Measurements from ENCODE around the gene NRBP1.
A peak's percentile ranks its signal among the peaks of the same experiment; 100 is the strongest.

Gene NRBP1
- total RNA-seq = 155 to 425 (median 240) reads per million in 17 experiments

DNA sequence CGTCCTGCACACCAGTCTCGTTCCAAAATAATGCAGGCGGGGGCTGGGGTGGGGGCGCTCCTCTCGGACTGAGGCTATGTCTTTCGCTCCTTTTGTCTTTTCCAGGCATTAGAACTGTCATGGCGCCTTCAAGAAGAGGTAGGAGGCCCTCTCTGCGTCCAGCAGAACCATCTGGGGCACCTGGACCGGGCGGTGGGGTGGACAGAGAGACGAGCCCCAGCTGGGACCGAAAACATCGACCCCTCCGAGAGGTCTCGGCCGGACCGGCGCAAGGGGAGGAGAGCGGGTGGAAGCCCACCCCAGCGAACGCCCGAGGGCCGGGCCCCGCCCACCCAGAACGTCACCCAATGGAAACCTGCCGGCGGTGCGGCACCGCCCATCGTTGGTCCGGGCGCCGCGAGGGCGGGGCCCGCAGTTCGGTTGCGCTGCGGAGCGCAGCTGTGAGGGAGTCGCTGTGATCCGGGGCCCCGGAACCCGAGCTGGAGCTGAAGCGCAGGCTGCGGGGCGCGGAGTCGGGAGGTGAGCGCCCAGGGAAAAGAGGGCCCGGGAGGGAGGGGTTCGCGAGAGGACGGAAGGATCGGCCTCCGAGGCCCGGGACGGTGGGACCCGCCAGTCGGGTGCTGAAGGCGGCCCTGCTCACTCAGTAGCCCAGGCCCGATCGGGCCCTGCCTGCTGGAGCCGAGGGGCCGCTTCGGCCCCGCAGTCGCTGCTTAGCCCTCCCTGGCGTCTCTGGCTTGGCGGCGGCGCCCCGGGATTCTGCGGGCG, at the start of gene NRBP1:
Gene NRBP1, plus strand, starts transcription at position 419 of the 765 bp plus-strand sequence. CDS start 4,643 bp downstream, outside the sequence.
- peak; percentile 93 to 99 (median 96) for DNase-seq

DNA sequence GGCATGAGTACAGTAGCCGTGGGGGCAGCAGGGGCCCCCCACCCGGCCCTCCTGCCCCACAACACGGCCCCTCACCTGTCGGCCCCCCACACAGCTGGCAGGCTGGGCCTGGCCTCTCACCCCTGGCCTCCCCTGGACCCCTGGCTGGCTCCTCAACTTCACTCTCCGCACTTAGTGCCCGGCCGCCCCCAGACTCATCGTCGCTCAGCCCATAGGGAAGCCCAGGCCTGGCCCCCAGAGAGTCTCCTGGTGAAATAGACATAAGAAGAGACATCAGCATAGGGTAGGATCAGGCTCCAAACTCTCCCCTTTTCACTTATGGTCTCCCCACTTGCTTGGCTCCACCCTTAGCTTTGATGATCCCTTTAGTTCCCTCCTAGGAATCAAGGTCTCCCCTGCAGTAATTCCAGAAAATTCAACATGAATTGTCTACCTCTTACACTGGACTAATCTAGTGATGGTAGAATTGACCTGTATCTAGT, 49.6 kb upstream of the NRBP1 start:
- DNase-seq = no peak

DNA sequence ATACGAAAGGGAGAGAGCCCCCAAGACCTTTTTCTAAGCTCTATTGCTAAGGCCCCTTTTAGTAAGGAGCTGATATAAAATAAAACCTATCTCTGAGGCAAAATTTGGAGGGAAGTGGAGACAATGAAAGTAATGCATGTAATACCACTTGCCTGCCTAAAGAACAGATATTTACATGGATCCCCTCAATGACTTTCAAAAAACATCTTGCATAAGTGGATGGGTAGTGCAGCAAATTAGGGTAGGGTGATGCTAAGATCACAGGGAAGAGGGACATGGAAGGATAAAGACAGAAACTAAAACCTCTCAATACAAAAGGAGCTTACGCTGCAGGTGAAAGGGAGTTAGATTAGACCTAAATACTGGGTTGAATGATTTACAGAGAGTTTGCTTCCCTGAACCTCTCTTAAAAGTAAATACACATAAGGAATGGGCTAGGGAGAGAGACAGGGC, 49.0 kb upstream of the NRBP1 start:
- no peak for DNase-seq

GRCh38 chr2:27379836-27380625, 48.4 kb upstream of the NRBP1 start:
- peak; percentile 69 to 88 (median 82) for DNase-seq

DNA sequence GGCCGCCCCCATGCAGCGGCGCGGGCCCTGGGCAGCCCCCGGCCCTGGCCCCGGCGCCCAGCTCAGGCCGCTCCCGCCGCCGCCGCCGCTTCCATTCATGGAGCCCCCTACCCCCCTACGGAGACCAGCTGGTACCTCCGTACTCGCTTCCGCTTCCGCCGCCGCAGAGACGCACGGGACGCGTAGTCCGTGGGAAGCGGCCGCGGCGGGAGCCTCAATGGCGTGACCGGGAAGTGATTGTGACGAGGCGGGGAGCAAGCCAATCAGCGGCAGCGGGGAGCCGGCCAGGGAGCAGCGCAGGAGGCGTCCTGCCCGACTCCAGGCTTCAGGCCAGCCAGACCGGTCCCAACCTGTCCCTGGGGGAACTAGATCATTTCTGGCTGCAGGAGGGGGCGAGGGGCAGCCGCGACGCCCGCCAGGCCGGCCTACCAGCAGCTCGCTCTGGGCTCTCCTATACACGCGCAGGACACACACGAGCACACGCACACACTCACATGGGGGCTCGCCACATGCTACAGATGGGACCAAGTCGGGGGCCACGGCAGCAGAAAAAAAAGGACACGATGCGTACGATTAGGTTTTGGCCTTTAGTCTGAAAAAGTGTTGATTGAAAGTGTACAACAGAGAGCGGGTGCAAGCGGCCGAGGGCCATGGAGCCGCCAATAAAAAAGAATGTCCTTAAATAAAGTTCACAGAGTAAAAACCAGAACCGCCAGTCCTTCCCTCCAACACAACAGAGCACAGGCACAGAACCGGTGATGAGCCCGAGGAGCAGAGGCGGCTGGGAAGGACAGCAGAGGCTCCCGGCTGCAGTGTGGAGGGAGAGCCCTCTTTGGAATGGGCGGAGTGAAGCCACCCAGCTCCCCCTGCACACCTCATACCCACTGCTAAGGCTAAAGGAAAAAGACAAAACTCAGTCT, 47.5 kb upstream of the NRBP1 start, which contains the start of gene ZNF513:
Gene ZNF513, minus strand, starts transcription at position 109 of the 920 bp plus-strand sequence. CDS start 208 bp downstream, outside the sequence.
- DNase-seq = peak; percentile 97 to 99 (median 99)

- no peak for DNase-seq
These were observed 46.8 kb upstream of the NRBP1 start for GRCh38 chr2:27381577-27382181.

GRCh38 chr2:27390822-27391679, 37.4 kb upstream of the NRBP1 start:
- no peak for DNase-seq

DNA sequence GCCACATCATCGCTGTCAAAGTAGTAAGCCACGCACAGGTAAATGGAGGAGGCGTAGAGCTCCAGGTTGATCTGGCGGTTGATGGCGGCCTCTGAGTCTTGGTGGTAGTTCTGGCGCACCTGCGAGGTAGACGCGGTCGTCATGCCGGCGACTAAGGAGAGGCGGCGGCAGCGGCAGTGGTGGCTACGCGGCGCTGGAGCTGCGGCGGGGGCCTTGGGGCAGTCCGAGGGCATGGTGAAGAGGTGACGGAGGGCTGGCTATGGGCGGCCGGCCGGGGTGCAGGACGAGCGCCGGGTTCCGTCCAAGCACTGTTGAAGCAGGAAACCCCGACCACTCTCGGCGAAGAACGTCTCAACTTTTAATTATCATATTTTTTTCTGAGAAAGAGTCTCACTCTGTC, 35.2 kb upstream of the NRBP1 start:
- DNase-seq = no peak

GRCh38 chr2:27398962-27399361, 29.5 kb upstream of the NRBP1 start:
- no peak for DNase-seq

DNA sequence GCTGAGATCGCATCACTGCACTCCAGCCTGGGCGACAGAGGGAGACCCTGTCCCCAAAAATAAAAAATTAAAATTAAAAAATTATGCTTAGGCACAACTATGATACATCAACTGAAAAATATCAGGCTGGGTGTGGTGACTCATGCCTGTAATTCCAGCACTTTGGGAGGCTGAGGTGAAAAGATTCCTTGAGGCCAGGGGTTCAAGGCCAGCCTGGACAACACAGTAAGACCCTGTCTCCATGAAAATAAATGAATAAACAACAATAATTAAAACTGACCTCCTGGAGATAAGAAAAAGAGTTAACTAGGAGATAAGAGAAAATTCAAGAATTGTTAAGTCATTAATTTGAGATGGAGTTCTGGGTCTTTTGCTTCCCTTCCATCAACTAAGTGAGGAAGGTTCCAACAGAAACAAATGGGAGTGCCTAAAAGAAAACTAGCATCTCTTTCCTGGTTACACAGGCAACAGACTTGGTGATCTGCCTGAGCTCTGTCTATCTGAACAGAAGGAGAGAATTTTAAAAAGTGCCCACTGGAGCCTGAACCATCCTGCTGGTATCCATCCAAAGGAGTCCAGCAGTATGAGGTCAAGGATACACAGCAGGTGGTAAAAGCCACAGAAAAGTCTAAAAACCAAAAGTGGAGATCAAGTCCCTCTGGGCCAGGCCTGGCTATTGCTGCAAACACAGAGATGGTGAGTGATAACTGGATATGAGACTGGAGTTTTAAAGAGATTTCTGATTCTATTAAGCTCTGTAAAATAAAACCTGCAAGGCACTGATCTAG, 27.9 kb upstream of the NRBP1 start:
- DNase-seq = no peak

GRCh38 chr2:27407798-27408491, 20.5 kb upstream of the NRBP1 start:
- DNase-seq = peak; percentile 6 to 33 (median 20)

DNA sequence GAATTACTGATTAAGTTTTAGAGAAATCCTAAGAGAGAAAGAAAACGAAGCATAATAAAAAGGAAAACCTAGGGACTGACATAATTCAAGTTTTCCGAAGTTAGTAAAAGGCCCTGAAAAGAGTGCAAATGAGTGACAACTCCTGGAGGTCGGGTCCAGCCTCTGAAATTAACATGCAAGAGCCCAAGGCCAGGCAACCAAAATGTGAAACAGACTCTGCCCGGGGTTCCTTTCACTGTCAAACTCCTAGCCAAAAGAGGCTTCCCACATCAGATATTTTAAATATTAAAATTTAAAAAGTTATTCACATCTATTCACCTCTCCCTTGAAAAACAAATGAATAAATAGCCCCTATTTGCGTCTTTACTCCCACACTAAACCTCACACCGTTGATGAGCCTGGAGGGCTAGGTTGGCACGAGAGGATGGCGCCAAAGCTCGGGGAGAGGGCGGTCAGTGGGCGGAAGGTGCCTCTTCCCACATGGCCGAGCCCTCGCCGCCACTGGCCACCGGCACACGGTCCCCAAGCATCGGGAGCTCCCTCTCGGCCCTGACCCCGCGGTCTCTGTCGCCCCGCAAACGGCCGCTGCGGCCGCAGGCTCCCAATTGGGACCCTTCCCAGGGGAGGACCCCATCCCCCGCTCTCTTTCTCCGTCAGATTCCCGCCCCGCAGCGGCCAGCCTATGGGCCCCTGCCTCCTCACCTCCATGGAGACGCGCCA, 19.7 kb upstream of the NRBP1 start:
- peak; percentile 10 to 54 (median 38) for DNase-seq

DNA sequence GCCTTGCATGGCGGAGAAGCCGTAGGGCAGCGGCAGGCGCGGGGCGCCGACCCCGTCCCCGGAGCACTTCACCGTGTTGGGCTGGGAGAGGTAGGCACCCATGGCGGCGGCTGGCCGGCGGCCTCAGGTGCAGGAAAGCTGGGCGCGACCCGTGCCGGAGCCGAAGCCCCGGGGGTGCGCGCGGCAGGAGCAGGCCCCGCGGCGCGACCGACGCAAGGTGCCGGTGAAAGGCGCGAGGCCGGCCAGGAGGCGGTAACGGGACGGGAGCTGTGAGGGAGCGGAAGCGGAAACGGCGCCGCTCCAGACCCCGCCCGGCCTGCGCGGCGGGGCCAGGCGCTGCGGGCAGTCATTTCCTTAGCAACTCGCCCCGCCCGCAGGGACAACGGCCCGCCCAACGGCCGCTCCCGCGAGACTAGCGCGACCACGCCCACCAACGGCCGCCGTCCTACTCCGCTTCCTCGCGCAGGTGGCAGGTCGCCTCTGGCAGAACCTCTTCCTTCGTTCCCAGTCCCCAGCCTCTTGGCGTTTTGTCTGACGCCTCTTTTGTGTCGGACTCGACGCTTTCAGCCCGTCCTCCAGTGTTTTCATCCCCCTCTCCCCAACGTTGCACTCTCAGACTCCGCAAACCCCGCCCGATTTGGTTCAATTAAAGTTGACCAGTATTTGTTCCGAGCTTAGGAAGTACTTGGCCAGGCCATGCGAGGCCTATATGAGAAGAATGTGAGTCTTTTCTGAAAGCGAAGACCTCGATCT, 18.9 kb upstream of the NRBP1 start, which contains the start of gene PPM1G:
Gene PPM1G, minus strand, starts transcription at position 271 of the 753 bp plus-strand sequence. Its CDS starts 169 bp downstream, at position 102.
- peak; percentile 97 to 99 (median 98) for DNase-seq

- no peak for DNase-seq
These were observed 15.8 kb upstream of the NRBP1 start for GRCh38 chr2:27412419-27413152.

DNA sequence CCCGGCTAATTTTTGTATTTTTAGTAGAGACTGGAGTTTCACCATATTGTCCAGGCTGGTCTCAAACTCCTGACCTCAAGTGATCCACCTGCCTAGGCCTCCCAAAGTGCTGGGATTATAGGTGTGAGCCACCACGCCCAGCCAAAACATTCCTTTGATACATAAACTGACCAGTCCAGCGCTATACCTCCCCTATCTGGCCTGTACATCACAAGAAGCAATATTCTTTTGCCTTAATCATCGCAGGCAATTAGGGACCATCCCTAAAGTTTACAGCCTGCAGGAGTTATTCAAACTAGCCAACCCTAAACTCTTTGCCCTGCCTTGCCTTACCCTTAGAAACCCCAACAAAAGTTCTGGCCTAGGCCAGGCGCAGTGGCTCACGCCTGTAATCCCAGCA, 12.3 kb upstream of the NRBP1 start:
- no peak for DNase-seq

DNA sequence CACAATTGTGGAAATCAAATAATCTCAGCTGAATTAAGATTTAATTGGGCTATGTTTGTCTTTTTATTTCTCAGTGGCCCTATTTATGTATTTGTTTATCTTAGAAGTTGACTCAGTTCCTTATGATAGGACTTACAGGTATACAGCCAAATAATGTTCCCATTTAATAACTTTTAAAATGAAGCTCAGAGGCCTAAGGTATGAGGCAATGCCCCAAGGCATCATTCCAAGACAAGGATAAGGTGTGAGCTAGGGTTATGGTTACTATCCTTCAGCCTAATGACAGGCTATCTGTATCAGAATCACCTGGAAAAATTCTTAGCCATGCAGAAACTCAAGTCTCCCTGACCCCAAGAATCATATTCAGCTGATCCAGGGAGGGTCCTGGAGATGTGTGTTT, 7.4 kb upstream of the NRBP1 start:
- no peak for DNase-seq

All from suppressor macrophage (primary cell).